ENCODE data around the gene COL4A2. TPM values are rescaled to one million over a fixed set of nuclear protein-coding genes. Genes with fewer than 3 reads are reported as not detected.

The COL4A2 gene
- total RNA-seq, 1 donor from 2014 or later: 511 TPM

DNA sequence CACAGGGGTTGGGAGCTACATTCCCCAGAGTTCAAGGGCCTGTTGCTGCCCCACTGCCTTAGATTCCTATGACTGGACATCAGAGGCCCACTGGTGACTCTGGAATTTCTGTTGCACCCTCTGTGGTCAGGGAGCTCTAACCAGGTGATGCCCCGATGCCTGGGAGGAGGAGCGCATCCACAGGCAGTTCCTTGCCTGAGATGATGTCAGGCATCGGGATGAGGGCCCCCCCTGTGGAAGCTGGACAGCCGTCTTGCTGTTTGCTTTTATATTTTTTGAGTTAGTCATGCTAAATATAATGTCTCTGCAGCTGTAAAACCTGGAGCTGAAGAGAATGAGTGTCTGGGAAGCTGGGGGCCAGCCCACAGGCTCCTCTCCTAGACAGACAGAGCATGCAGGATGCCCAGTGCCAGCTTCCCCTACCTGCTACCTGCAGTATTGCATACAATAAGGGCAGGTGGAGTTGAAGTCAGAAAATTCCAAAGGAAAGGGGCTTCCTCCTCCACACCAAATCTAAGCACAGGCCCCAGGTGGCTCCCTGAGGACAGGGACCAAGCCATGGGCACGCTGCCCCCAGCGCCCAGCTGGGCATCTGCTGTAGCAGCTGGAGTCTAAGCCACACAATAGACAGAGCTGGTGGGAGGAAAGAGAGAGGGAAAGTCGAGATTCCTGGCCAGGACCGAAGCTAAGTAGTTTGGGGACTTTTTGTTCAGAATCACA lies 16.2 kb downstream of the COL4A2 start:
- H3K27me3 ChIP-seq (ENCODE audit: control insufficient read depth in 3 of 3, insufficient read depth in 3 of 3, low read length in 3 of 3): peaks cover 10 to 13% (median 11%) of the 10 kb centered on the region in 3 donors
- H3K4me3 ChIP-seq (ENCODE audit: low read length in 3 of 3): no peak overlapping the region
- H3K27ac ChIP-seq (ENCODE audit: low read depth, low read length): no peak overlapping the region
- peaks cover 34 to 46% (median 43%) of the 10 kb centered on the region in 3 donors for H3K4me1 ChIP-seq (ENCODE audit: control insufficient read depth in 3 of 3, insufficient read depth in 3 of 3, low read length in 3 of 3)
- H3K9me3 ChIP-seq (ENCODE audit: control insufficient read depth in 3 of 3, low read length in 3 of 3): no peaks in the 10 kb centered on the region
- H3K36me3 ChIP-seq (ENCODE audit: control insufficient read depth in 3 of 3, insufficient read depth in 3 of 3, low read length in 3 of 3): no peaks in the 10 kb centered on the region
- H3K9ac ChIP-seq (ENCODE audit: low read depth in 1 of 3, low read length in 3 of 3): no peak overlapping the region

DNA sequence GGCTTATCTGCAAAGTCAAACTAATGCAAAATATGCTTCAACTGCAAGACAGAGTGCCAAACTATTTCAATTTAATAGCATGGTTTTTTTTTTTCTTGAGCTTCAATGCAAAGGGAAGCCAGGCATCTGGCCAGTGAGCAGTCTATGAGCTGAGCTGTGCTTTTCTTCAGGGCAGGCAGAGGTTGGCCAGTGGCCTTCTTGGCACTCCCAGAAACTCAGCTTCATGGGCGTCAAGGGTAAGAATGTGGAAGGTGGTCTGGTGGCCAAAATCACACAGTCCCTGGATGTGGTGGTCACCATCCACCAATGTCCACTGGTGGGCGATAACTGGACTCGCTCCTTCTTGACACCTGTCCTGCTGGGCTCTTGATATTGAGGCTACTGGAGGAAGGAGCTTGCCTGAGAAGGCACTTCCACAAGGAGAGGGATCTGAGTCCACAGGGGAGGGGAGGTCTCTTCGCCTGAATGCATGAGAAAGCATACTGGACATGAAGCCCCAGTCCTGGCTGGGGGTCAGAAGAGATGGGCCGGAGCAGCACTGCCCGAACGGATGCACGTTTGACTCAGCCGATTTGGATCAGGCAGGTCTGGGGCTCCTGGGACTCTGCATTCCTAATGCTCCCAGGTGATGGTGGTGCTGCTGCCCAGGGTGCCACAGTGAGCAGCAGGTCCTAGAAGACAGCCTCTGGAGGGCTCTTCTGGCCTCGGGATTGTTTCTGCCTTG lies 17.1 kb downstream of the COL4A2 start:
- Histone ChIP-seq H3K4me3 (ENCODE audit: low read length in 3 of 3) (no peak overlapping the region), H3K9me3 (ENCODE audit: control insufficient read depth in 3 of 3, low read length in 3 of 3) (no peaks in the 10 kb centered on the region), H3K9ac (ENCODE audit: low read depth in 1 of 3, low read length in 3 of 3) (no peak overlapping the region), H3K27me3 (ENCODE audit: control insufficient read depth in 3 of 3, insufficient read depth in 3 of 3, low read length in 3 of 3) (peaks cover 10 to 13% (median 11%) of the 10 kb centered on the region in 3 donors), H3K27ac (ENCODE audit: low read depth, low read length) (no peak overlapping the region), H3K36me3 (ENCODE audit: control insufficient read depth in 3 of 3, insufficient read depth in 3 of 3, low read length in 3 of 3) (no peaks in the 10 kb centered on the region), H3K4me1 (ENCODE audit: control insufficient read depth in 3 of 3, insufficient read depth in 3 of 3, low read length in 3 of 3) (peaks cover 31 to 43% (median 42%) of the 10 kb centered on the region in 3 donors)

DNA sequence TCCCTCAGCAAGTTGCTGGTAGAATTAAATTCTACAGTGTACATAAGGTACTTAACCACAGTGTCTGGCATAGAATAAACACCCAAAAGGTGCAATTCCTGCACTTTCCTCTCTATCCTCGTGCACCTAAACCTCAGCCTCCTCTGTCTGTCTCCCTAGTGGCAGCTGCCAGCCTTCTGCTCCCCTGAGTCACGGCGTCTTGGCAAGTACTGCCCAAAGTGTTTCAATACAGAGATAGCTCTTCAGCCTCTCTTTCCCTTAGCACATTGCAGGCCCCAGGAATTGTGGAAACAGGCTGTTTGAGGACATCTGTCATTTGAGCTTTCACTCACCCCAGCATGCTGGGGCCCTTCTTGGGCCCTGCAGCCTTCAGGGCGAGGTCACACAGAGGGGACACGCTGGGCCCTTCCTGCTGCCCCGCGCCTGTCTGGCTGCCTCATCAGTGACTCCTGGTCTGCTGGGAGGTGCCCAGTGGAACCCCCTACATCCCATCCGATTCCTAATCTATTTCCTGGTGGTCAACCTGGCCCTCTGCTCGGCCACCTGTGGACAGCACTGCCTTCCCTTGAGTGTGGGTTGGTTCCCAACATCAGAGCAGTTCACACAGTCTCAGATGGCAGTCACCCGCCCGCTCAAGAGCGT lies 19.3 kb downstream of the COL4A2 start:
- peaks cover 10 to 15% (median 11%) of the 10 kb centered on the region in 3 donors for H3K27me3 ChIP-seq (ENCODE audit: control insufficient read depth in 3 of 3, insufficient read depth in 3 of 3, low read length in 3 of 3)
- H3K9ac ChIP-seq (ENCODE audit: low read depth in 1 of 3, low read length in 3 of 3): peak overlapping the region in 2 of 3 donors; percentile 8 to 30
- H3K36me3 ChIP-seq (ENCODE audit: control insufficient read depth in 3 of 3, insufficient read depth in 3 of 3, low read length in 3 of 3): no peaks in the 10 kb centered on the region
- H3K4me3 ChIP-seq (ENCODE audit: low read length in 3 of 3): no peak overlapping the region
- no peak overlapping the region for H3K27ac ChIP-seq (ENCODE audit: low read depth, low read length)
- peaks cover 27 to 48% (median 45%) of the 10 kb centered on the region in 3 donors for H3K4me1 ChIP-seq (ENCODE audit: control insufficient read depth in 3 of 3, insufficient read depth in 3 of 3, low read length in 3 of 3)
- no peaks in the 10 kb centered on the region for H3K9me3 ChIP-seq (ENCODE audit: control insufficient read depth in 3 of 3, low read length in 3 of 3)

DNA sequence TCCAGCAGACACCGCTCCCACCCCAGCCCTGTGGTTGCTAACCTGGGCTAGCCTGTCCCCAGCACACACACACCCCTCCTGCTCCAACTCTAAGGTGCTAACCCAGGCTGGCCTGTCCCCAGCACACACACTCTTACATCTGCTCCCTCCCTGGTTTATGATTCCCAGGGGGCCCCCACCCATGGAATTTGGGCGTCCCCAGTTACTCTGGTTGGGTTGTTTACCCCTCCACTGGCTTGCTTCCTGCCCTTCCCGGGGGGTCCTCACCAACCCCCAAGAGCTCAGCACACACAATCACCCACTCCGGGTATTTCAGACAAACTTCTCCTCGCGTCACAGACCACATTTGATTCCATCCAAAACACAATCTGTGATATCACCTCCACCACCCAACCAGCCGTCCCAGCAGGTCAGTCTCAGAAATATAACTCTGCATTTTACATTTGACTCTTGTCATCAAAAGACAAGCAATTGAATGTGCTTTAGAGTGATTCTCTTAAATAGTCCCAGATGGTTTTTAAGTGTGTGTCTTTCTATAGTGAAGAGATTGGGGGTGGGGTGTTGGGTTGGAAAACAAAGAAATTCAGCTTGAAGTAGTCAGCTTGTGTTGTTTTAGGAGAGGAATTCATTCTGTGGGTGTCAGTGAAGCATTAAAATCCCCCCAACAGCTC lies 20.1 kb downstream of the COL4A2 start:
- H3K4me1 ChIP-seq (ENCODE audit: control insufficient read depth in 3 of 3, insufficient read depth in 3 of 3, low read length in 3 of 3): peaks cover 27 to 44% (median 40%) of the 10 kb centered on the region in 3 donors
- no peak overlapping the region for H3K27ac ChIP-seq (ENCODE audit: low read depth, low read length)
- no peaks in the 10 kb centered on the region for H3K9me3 ChIP-seq (ENCODE audit: control insufficient read depth in 3 of 3, low read length in 3 of 3)
- no peak overlapping the region for H3K4me3 ChIP-seq (ENCODE audit: low read length in 3 of 3)
- peaks cover 10 to 13% (median 11%) of the 10 kb centered on the region in 3 donors for H3K27me3 ChIP-seq (ENCODE audit: control insufficient read depth in 3 of 3, insufficient read depth in 3 of 3, low read length in 3 of 3)
- H3K9ac ChIP-seq (ENCODE audit: low read depth in 1 of 3, low read length in 3 of 3): no peak overlapping the region
- no peaks in the 10 kb centered on the region for H3K36me3 ChIP-seq (ENCODE audit: control insufficient read depth in 3 of 3, insufficient read depth in 3 of 3, low read length in 3 of 3)

DNA sequence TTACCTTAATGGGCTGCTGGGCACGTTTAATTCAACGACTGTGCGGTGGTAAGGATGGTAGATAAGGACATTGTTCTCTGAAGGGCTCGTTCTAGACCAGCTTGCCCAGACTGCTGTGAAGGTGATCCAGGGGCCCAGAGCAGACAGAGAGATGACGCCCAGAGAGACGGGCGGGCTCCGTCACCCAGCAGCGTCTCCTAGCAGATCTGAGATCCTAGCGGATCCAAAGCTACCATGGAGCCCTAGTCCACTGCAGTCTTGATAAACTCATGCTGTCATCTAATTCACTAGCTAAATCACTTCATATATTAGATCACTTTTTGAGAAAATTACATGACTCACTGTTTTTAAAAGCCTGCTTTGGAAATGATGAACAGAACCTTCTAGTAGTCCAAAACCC lies 21.5 kb downstream of the COL4A2 start:
- Histone ChIP-seq H3K27me3 (ENCODE audit: control insufficient read depth in 3 of 3, insufficient read depth in 3 of 3, low read length in 3 of 3) (peaks cover 7 to 12% (median 11%) of the 10 kb centered on the region in 3 donors), H3K9ac (ENCODE audit: low read depth in 1 of 3, low read length in 3 of 3) (no peak overlapping the region), H3K36me3 (ENCODE audit: control insufficient read depth in 3 of 3, insufficient read depth in 3 of 3, low read length in 3 of 3) (no peaks in the 10 kb centered on the region), H3K27ac (ENCODE audit: low read depth, low read length) (no peak overlapping the region), H3K4me3 (ENCODE audit: low read length in 3 of 3) (no peak overlapping the region), H3K4me1 (ENCODE audit: control insufficient read depth in 3 of 3, insufficient read depth in 3 of 3, low read length in 3 of 3) (peaks cover 21 to 36% (median 33%) of the 10 kb centered on the region in 3 donors), H3K9me3 (ENCODE audit: control insufficient read depth in 3 of 3, low read length in 3 of 3) (no peaks in the 10 kb centered on the region)

DNA sequence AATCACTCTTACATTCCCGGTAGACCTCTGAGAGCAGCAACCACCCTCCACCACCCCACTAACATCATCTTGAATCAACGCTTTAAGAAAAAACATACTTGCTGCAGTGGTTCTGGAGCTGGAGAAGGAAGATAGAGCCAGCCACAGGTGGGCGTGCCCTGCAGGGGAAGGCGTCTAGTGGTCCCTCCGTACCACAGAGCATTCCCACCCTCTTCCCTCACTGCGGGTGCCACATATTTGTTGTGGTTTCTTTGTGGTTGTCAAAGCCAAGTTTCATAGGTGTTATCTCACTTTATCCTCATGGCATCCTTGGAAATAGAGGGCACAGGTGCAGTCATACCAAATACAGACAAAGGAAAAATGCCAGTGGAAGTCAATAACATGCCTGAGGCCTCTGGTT lies 22.2 kb downstream of the COL4A2 start:
- H3K36me3 ChIP-seq (ENCODE audit: control insufficient read depth in 3 of 3, insufficient read depth in 3 of 3, low read length in 3 of 3): peaks cover 0 to 2% (median 0%) of the 10 kb centered on the region in 3 donors
- H3K4me3 ChIP-seq (ENCODE audit: low read length in 3 of 3): no peak overlapping the region
- no peak overlapping the region for H3K9ac ChIP-seq (ENCODE audit: low read depth in 1 of 3, low read length in 3 of 3)
- peaks cover 19 to 34% (median 27%) of the 10 kb centered on the region in 3 donors for H3K4me1 ChIP-seq (ENCODE audit: control insufficient read depth in 3 of 3, insufficient read depth in 3 of 3, low read length in 3 of 3)
- no peaks in the 10 kb centered on the region for H3K9me3 ChIP-seq (ENCODE audit: control insufficient read depth in 3 of 3, low read length in 3 of 3)
- H3K27me3 ChIP-seq (ENCODE audit: control insufficient read depth in 3 of 3, insufficient read depth in 3 of 3, low read length in 3 of 3): peaks cover 5 to 8% (median 8%) of the 10 kb centered on the region in 3 donors
- no peak overlapping the region for H3K27ac ChIP-seq (ENCODE audit: low read depth, low read length)

DNA sequence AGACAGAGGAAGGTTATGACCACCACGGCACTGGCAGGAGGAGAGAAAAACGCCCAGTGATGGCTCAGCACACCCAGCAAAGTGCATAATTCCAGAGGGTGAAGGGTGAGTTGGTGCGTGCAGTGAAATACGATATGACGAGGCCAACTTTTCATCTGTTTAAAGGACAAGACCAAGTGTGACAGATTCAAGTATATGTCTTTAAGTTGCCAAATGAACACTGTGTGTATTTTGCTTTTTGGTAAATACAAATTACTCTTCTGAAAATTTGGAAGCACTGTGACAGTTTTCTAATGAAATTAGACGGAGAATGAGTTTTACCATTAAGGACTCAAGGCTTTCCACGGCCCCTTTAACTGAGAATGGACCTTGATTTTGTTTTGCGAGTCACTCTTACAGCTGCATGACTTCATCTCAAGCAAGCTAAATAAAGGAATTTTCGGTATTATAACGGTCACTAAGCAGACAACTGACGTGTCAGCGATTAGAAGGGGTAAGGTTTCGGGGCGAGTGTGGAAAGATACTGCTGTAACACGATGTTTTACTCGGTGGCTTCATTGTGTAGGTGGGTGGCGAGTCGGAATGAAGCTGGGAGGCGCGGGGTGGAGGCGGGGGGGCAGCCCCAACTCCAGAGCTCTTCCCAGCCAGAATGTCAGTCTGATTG lies 22.8 kb downstream of the COL4A2 start:
- H3K27ac ChIP-seq (ENCODE audit: low read depth, low read length): no peak overlapping the region
- peaks cover 13 to 34% (median 25%) of the 10 kb centered on the region in 3 donors for H3K4me1 ChIP-seq (ENCODE audit: control insufficient read depth in 3 of 3, insufficient read depth in 3 of 3, low read length in 3 of 3)
- peaks cover 0 to 7% (median 6%) of the 10 kb centered on the region in 3 donors for H3K27me3 ChIP-seq (ENCODE audit: control insufficient read depth in 3 of 3, insufficient read depth in 3 of 3, low read length in 3 of 3)
- H3K36me3 ChIP-seq (ENCODE audit: control insufficient read depth in 3 of 3, insufficient read depth in 3 of 3, low read length in 3 of 3): peaks cover 0 to 2% (median 1%) of the 10 kb centered on the region in 3 donors
- H3K4me3 ChIP-seq (ENCODE audit: low read length in 3 of 3): peak overlapping the region in 1 of 3 donors; percentile 11
- no peaks in the 10 kb centered on the region for H3K9me3 ChIP-seq (ENCODE audit: control insufficient read depth in 3 of 3, low read length in 3 of 3)
- no peak overlapping the region for H3K9ac ChIP-seq (ENCODE audit: low read depth in 1 of 3, low read length in 3 of 3)

DNA sequence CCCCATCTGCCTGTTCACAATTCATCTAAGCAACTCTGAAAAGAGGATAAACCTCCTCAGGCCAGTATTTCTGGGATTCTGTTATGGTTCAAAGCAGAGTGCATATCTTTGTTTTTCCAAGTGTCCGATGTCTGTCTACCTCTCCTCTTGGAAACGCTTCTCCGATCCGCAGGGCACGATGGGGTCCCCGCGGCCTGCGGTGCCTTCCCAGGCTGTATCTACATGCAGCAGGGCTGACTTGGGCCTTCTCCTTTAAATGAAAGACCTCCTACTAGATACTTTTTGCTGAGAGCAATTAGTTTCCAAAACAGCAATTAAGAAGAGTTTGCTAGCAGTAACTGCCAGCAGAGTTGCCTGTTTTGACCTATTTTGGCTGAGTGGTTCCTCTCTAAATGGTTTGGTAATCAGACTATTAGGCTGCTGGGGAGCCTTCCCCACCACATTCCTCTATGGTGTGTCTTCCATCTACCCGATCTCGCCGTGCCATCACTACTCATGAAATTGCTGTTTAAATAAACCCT lies 23.5 kb downstream of the COL4A2 start:
- Histone ChIP-seq H3K27me3 (ENCODE audit: control insufficient read depth in 3 of 3, insufficient read depth in 3 of 3, low read length in 3 of 3) (peaks cover 0 to 7% (median 3%) of the 10 kb centered on the region in 3 donors), H3K4me3 (ENCODE audit: low read length in 3 of 3) (peak overlapping the region in 1 of 3 donors; percentile 11), H3K9me3 (ENCODE audit: control insufficient read depth in 3 of 3, low read length in 3 of 3) (no peaks in the 10 kb centered on the region), H3K27ac (ENCODE audit: low read depth, low read length) (no peak overlapping the region), H3K9ac (ENCODE audit: low read depth in 1 of 3, low read length in 3 of 3) (peak overlapping the region in 1 of 3 donors; percentile 8), H3K36me3 (ENCODE audit: control insufficient read depth in 3 of 3, insufficient read depth in 3 of 3, low read length in 3 of 3) (peaks cover 0 to 2% (median 2%) of the 10 kb centered on the region in 3 donors), H3K4me1 (ENCODE audit: control insufficient read depth in 3 of 3, insufficient read depth in 3 of 3, low read length in 3 of 3) (peaks cover 12 to 30% (median 22%) of the 10 kb centered on the region in 3 donors)

DNA sequence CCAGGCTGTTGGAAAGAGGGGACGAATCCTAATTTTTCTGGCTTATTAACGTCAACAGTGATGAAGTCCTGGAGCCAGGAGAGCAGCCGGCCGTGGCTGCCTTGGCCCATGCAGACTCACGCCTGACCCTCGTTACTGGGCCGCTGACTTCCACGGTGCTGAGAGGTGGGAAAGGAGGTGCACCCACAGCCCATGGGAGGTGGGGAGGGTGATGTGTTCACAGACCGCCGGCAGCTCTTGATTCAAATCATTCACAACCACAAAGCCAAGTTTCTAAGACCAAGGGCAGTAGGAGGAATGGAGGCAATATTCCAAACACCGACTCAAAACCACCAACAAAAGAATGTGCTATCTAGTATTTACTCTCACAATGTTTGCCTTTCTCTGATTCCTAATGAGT lies 24.3 kb downstream of the COL4A2 start:
- Histone ChIP-seq H3K4me3 (ENCODE audit: low read length in 3 of 3) (no peak overlapping the region), H3K9me3 (ENCODE audit: control insufficient read depth in 3 of 3, low read length in 3 of 3) (no peaks in the 10 kb centered on the region), H3K9ac (ENCODE audit: low read depth in 1 of 3, low read length in 3 of 3) (no peak overlapping the region), H3K27me3 (ENCODE audit: control insufficient read depth in 3 of 3, insufficient read depth in 3 of 3, low read length in 3 of 3) (peaks cover 0 to 3% (median 3%) of the 10 kb centered on the region in 3 donors), H3K36me3 (ENCODE audit: control insufficient read depth in 3 of 3, insufficient read depth in 3 of 3, low read length in 3 of 3) (peaks cover 0 to 2% (median 2%) of the 10 kb centered on the region in 3 donors), H3K4me1 (ENCODE audit: control insufficient read depth in 3 of 3, insufficient read depth in 3 of 3, low read length in 3 of 3) (peaks cover 10 to 28% (median 14%) of the 10 kb centered on the region in 3 donors), H3K27ac (ENCODE audit: low read depth, low read length) (no peak overlapping the region)

Measured in skeletal muscle tissue (tissue), 4 donors.